Measurements from ENCODE around the gene PIAS4.

DNA sequence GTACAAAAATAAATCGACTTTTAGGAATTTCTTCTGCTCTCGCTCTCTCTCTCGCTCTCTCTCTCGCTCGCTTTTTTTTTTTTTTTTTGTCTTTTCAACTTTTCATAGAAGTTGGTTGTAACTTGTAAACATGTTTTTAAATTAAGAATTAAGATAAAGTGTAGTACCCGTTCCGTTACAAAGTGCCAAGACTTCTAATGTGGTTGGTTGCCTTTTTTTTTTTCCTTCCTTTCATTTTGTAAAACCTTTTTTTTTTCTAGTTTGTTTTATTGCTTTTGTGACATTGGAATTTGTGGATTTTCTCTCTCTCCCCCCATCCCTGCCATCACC lies 38.8 kb downstream of the PIAS4 start:
- TF ChIP-seq EZH2 (IDR thresholded peaks at IDR 0.05; ENCODE audit: insufficient read depth, low read length) = no peak
- TF ChIP-seq, protein P1, sequence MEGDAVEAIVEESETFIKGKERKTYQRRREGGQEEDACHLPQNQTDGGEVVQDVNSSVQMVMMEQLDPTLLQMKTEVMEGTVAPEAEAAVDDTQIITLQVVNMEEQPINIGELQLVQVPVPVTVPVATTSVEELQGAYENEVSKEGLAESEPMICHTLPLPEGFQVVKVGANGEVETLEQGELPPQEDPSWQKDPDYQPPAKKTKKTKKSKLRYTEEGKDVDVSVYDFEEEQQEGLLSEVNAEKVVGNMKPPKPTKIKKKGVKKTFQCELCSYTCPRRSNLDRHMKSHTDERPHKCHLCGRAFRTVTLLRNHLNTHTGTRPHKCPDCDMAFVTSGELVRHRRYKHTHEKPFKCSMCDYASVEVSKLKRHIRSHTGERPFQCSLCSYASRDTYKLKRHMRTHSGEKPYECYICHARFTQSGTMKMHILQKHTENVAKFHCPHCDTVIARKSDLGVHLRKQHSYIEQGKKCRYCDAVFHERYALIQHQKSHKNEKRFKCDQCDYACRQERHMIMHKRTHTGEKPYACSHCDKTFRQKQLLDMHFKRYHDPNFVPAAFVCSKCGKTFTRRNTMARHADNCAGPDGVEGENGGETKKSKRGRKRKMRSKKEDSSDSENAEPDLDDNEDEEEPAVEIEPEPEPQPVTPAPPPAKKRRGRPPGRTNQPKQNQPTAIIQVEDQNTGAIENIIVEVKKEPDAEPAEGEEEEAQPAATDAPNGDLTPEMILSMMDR (IDR thresholded peaks at IDR 0.05; ENCODE audit: insufficient read depth, low read depth, low read length) = no peak

Measured in astrocyte (in vitro differentiated cells and primary cell).